Astrocyte (in vitro differentiated cells and primary cell): Measurements from ENCODE around the gene UBE2V1. TPM values are rescaled to one million over a fixed set of nuclear protein-coding genes. Genes with fewer than 3 reads are reported as not detected.

Experiments used
- DNase-seq: peaks from one replicate; pipeline ENCODE4 v3.0.0-alpha.2; 2010; ENCODE audit warnings: low read depth
- FAIRE-seq: peaks from 2 replicates; lab custom pipeline; 2011; peaks lifted over from hg19 to GRCh38; lab: Jason Lieb, UNC
- H2AFZ ChIP-seq: 2 replicates; pipeline ENCODE4 v1.6.0; 2012; ENCODE audit warnings: low read depth, low read length, inconsistent platforms
- H3K27ac ChIP-seq: 2 replicates; pipeline ENCODE4 v1.5.1; 2011; ENCODE audit warnings: low read depth, low read length, inconsistent platforms
- H3K27me3 ChIP-seq: 2 replicates; pipeline ENCODE4 v1.6.0; 2011; ENCODE audit warnings: low read length, inconsistent platforms; ENCODE audit not compliant: insufficient read depth
- H3K36me3 ChIP-seq: 2 replicates; pipeline ENCODE4 v1.5.1; 2011; ENCODE audit warnings: low read length, inconsistent platforms; ENCODE audit not compliant: insufficient read depth
- H3K4me1 ChIP-seq: 2 replicates; pipeline ENCODE4 v1.5.1; 2011; ENCODE audit warnings: low read length, inconsistent platforms; ENCODE audit not compliant: insufficient read depth
- H3K4me2 ChIP-seq: 2 replicates; pipeline ENCODE4 v1.6.0; 2012; ENCODE audit warnings: low read length, inconsistent platforms
- H3K4me3 ChIP-seq: 2 replicates; pipeline ENCODE4 v1.5.1; 2011; ENCODE audit warnings: low read depth, mild to moderate bottlenecking, low read length, inconsistent platforms; ENCODE audit not compliant: insufficient read depth
- H3K79me2 ChIP-seq: 2 replicates; pipeline ENCODE4 v1.6.0; 2012; ENCODE audit warnings: mild to moderate bottlenecking, low read length, inconsistent platforms; ENCODE audit not compliant: insufficient read depth
- H3K9ac ChIP-seq: 2 replicates; pipeline ENCODE4 v1.6.0; 2012; ENCODE audit warnings: mild to moderate bottlenecking, low read length, inconsistent platforms
- H3K9me3 ChIP-seq: 2 replicates; pipeline ENCODE4 v1.5.1; 2012; ENCODE audit warnings: low read depth, mild to moderate bottlenecking, low read length, inconsistent platforms; ENCODE audit not compliant: insufficient read depth
- H4K20me1 ChIP-seq: 2 replicates; pipeline ENCODE4 v1.6.0; 2012; ENCODE audit warnings: low read length, inconsistent platforms; ENCODE audit not compliant: insufficient read depth
- H3K27ac Mint-ChIP-seq: one replicate; pipeline ENCODE4 v1.8.0; 2021; ENCODE audit warnings: mild to moderate bottlenecking, mixed read lengths; ENCODE audit not compliant: unreplicated experiment
- H3K27me3 Mint-ChIP-seq: one replicate; pipeline ENCODE4 v1.8.0; 2021; ENCODE audit warnings: low read depth, mixed read lengths; ENCODE audit not compliant: unreplicated experiment
- H3K36me3 Mint-ChIP-seq: one replicate; pipeline ENCODE4 v1.8.0; 2021; ENCODE audit warnings: low read depth, mixed read lengths; ENCODE audit not compliant: unreplicated experiment
- H3K4me1 Mint-ChIP-seq: one replicate; pipeline ENCODE4 v1.8.0; 2021; ENCODE audit warnings: low read depth, mixed read lengths; ENCODE audit not compliant: unreplicated experiment
- H3K4me3 Mint-ChIP-seq: one replicate; pipeline ENCODE4 v1.8.0; 2021; ENCODE audit warnings: mild to moderate bottlenecking, moderate library complexity, mixed read lengths; ENCODE audit not compliant: unreplicated experiment
- H3K9me3 Mint-ChIP-seq: one replicate; pipeline ENCODE4 v1.8.0; 2021; ENCODE audit warnings: mild to moderate bottlenecking, mixed read lengths; ENCODE audit not compliant: unreplicated experiment
- CTCF ChIP-seq: IDR thresholded peaks from 2 replicates; pipeline ENCODE4 v1.5.1; 2011; ENCODE audit warnings: low read depth, mild to moderate bottlenecking, inconsistent platforms, low read length, moderate library complexity; ENCODE audit not compliant: insufficient read depth
- EZH2 ChIP-seq: IDR thresholded peaks from 2 replicates; pipeline ENCODE4 v1.6.1; 2012; ENCODE audit warnings: mild to moderate bottlenecking, low read length, inconsistent platforms; ENCODE audit not compliant: insufficient read depth
- total RNA-seq: library from RNA; stranded (reverse); gene quantifications from 2 replicates; pipeline ENCODE4 v1.2.1, GENCODE V29; 2021

Gene UBE2V1
- total RNA-seq, 1 donor from 2014 or later = 139 TPM

GRCh38 chr20:50056408-50056926, 56.5 kb downstream of the UBE2V1 start:
- Histone ChIP-seq H3K27me3 (no peaks in the 10 kb centered on the region), H2AFZ (no peak overlapping the region), H3K9me3 (no peaks in the 10 kb centered on the region), H3K4me1 (peaks cover 11% of the 10 kb centered on the region), H3K4me2 (no peak overlapping the region), H3K79me2 (no peaks in the 10 kb centered on the region), H4K20me1 (no peaks in the 10 kb centered on the region), H3K9ac (no peak overlapping the region), H3K4me3 (no peak overlapping the region), H3K36me3 (no peaks in the 10 kb centered on the region), H3K27ac (no peak overlapping the region)
- DNase-seq = no peak
- H3K27ac Mint-ChIP-seq = no peak overlapping the region
- H3K9me3 Mint-ChIP-seq = no peaks in the 10 kb centered on the region
- no peak for FAIRE-seq
- peaks cover 6% of the 10 kb centered on the region for H3K4me1 Mint-ChIP-seq
- TF ChIP-seq EZH2 (no peak), CTCF (no peak)
- H3K4me3 Mint-ChIP-seq = no peak overlapping the region
- no peaks in the 10 kb centered on the region for H3K36me3 Mint-ChIP-seq
- H3K27me3 Mint-ChIP-seq = no peaks in the 10 kb centered on the region

- Histone ChIP-seq H2AFZ (peak overlapping the region; percentile 56), H4K20me1 (no peaks in the 10 kb centered on the region), H3K4me2 (peak overlapping the region; percentile 76), H3K36me3 (no peaks in the 10 kb centered on the region), H3K4me1 (peaks cover 11% of the 10 kb centered on the region), H3K79me2 (no peaks in the 10 kb centered on the region), H3K4me3 (no peak overlapping the region), H3K9ac (peak overlapping the region; percentile 38), H3K9me3 (no peaks in the 10 kb centered on the region), H3K27me3 (no peaks in the 10 kb centered on the region), H3K27ac (peak overlapping the region; percentile 21)
- no peak overlapping the region for H3K27ac Mint-ChIP-seq
- no peaks in the 10 kb centered on the region for H3K27me3 Mint-ChIP-seq
- FAIRE-seq (no peak), DNase-seq (no peak)
- no peaks in the 10 kb centered on the region for H3K9me3 Mint-ChIP-seq
- H3K4me1 Mint-ChIP-seq = peaks cover 6% of the 10 kb centered on the region
- H3K36me3 Mint-ChIP-seq = no peaks in the 10 kb centered on the region
- H3K4me3 Mint-ChIP-seq = no peak overlapping the region
- TF ChIP-seq EZH2 = no peak
- no peak for TF ChIP-seq CTCF
These were observed 57.3 kb downstream of the UBE2V1 start for GRCh38 chr20:50055524-50056083.
